ENCODE measurements around the gene SBK1.

Gene SBK1

GRCh38 chr16:28255838-28256237 is 36.5 kb upstream of the SBK1 start:
- Histone ChIP-seq H3K4me1 (ENCODE audit: insufficient read depth, low read length, severe bottlenecking) (no peaks in the 10 kb centered on the region), H3K4me3 (ENCODE audit: low read depth, low read length, poor library complexity, severe bottlenecking) (no peak overlapping the region), H3K27ac (ENCODE audit: low read depth, low read length, poor library complexity, severe bottlenecking) (no peak overlapping the region), H3K9ac (ENCODE audit: low read length) (no peak overlapping the region), H3F3A (ENCODE audit: insufficient read depth, low read length) (no peaks in the 10 kb centered on the region), H4K20me1 (ENCODE audit: insufficient read depth, low read length) (no peaks in the 10 kb centered on the region), H3K9me3 (ENCODE audit: low read length) (no peaks in the 10 kb centered on the region), H3K4me2 (ENCODE audit: low read length) (no peak overlapping the region), H3K9me2 (ENCODE audit: low read depth, low read length) (no peaks in the 10 kb centered on the region), H3K79me2 (ENCODE audit: insufficient read depth, low read length) (no peaks in the 10 kb centered on the region), H3K36me3 (ENCODE audit: insufficient read depth, low read length) (no peaks in the 10 kb centered on the region), H2AFZ (ENCODE audit: low read length) (no peak overlapping the region), H3K27me3 (ENCODE audit: insufficient read depth, low read length) (peaks cover 6% of the 10 kb centered on the region; the same call in 1 of the 2 replicates)
- no peak for TF ChIP-seq EZH2 (IDR thresholded peaks at IDR 0.05; ENCODE audit: borderline replicate concordance, low read length)
- no peak for TF ChIP-seq CTCF (IDR thresholded peaks at IDR 0.05; ENCODE audit: low read length)

GRCh38 chr16:28257256-28257655 is 35.1 kb upstream of the SBK1 start:
- no peak overlapping the region for H3K4me3 ChIP-seq (ENCODE audit: low read depth, low read length, poor library complexity, severe bottlenecking)
- no peaks in the 10 kb centered on the region for H3F3A ChIP-seq (ENCODE audit: insufficient read depth, low read length)
- H3K9me2 ChIP-seq (ENCODE audit: low read depth, low read length), result no peaks in the 10 kb centered on the region
- no peak overlapping the region for H2AFZ ChIP-seq (ENCODE audit: low read length)
- H3K27me3 ChIP-seq (ENCODE audit: insufficient read depth, low read length), result peaks cover 3% of the 10 kb centered on the region; the same call in 1 of the 2 replicates
- no peak overlapping the region for H3K27ac ChIP-seq (ENCODE audit: low read depth, low read length, poor library complexity, severe bottlenecking)
- H3K79me2 ChIP-seq (ENCODE audit: insufficient read depth, low read length), result no peaks in the 10 kb centered on the region
- no peaks in the 10 kb centered on the region for H3K4me1 ChIP-seq (ENCODE audit: insufficient read depth, low read length, severe bottlenecking)
- no peak overlapping the region for H3K4me2 ChIP-seq (ENCODE audit: low read length)
- no peaks in the 10 kb centered on the region for H3K9me3 ChIP-seq (ENCODE audit: low read length)
- H4K20me1 ChIP-seq (ENCODE audit: insufficient read depth, low read length), result no peaks in the 10 kb centered on the region
- no peak overlapping the region for H3K9ac ChIP-seq (ENCODE audit: low read length)
- TF ChIP-seq CTCF (IDR thresholded peaks at IDR 0.05; ENCODE audit: low read length) (no peak), EZH2 (IDR thresholded peaks at IDR 0.05; ENCODE audit: borderline replicate concordance, low read length) (no peak)
- H3K36me3 ChIP-seq (ENCODE audit: insufficient read depth, low read length), result no peaks in the 10 kb centered on the region

GRCh38 chr16:28258567-28258966 is 33.8 kb upstream of the SBK1 start:
- Histone ChIP-seq H3K4me1 (ENCODE audit: insufficient read depth, low read length, severe bottlenecking) (no peaks in the 10 kb centered on the region), H3K27ac (ENCODE audit: low read depth, low read length, poor library complexity, severe bottlenecking) (no peak overlapping the region), H3K9me2 (ENCODE audit: low read depth, low read length) (no peaks in the 10 kb centered on the region), H3F3A (ENCODE audit: insufficient read depth, low read length) (no peaks in the 10 kb centered on the region), H3K36me3 (ENCODE audit: insufficient read depth, low read length) (no peaks in the 10 kb centered on the region), H3K9ac (ENCODE audit: low read length) (no peak overlapping the region), H3K79me2 (ENCODE audit: insufficient read depth, low read length) (no peaks in the 10 kb centered on the region), H3K4me3 (ENCODE audit: low read depth, low read length, poor library complexity, severe bottlenecking) (no peak overlapping the region), H2AFZ (ENCODE audit: low read length) (no peak overlapping the region), H4K20me1 (ENCODE audit: insufficient read depth, low read length) (no peaks in the 10 kb centered on the region), H3K4me2 (ENCODE audit: low read length) (no peak overlapping the region), H3K27me3 (ENCODE audit: insufficient read depth, low read length) (no peaks in the 10 kb centered on the region; the same call in 1 of the 2 replicates), H3K9me3 (ENCODE audit: low read length) (no peaks in the 10 kb centered on the region)
- TF ChIP-seq CTCF (IDR thresholded peaks at IDR 0.05; ENCODE audit: low read length), result no peak
- TF ChIP-seq EZH2 (IDR thresholded peaks at IDR 0.05; ENCODE audit: borderline replicate concordance, low read length), result no peak
